Frontal cortex (tissue), 4 donors: ENCODE data around the gene CKB. TPM values are rescaled to one million over a fixed set of nuclear protein-coding genes. Genes with fewer than 3 reads are reported as not detected.
A peak's percentile ranks its signal among the peaks of the same experiment; 100 is the strongest.

Experiments
- DNase-seq, 2 donors: peaks; one replicate each; pipeline ENCODE4 v3.0.0; 2012; ENCODE audit warnings: low spot score in 2 of 2
- FAIRE-seq: peaks from 2 replicates; lab custom pipeline; 2012; peaks lifted over from hg19 to GRCh38; lab: Jason Lieb, UNC
- total RNA-seq: library from RNA; depleted of rRNA; stranded (reverse); fragments of >200 nt; gene quantifications from one replicate; pipeline ENCODE4 v1.2.3, GENCODE V29; 2014
- donor health status: control.
- donor health status: control.
- donor health status: control.

Gene CKB
- total RNA-seq, 1 donor from 2014 or later: 260 TPM

DNA sequence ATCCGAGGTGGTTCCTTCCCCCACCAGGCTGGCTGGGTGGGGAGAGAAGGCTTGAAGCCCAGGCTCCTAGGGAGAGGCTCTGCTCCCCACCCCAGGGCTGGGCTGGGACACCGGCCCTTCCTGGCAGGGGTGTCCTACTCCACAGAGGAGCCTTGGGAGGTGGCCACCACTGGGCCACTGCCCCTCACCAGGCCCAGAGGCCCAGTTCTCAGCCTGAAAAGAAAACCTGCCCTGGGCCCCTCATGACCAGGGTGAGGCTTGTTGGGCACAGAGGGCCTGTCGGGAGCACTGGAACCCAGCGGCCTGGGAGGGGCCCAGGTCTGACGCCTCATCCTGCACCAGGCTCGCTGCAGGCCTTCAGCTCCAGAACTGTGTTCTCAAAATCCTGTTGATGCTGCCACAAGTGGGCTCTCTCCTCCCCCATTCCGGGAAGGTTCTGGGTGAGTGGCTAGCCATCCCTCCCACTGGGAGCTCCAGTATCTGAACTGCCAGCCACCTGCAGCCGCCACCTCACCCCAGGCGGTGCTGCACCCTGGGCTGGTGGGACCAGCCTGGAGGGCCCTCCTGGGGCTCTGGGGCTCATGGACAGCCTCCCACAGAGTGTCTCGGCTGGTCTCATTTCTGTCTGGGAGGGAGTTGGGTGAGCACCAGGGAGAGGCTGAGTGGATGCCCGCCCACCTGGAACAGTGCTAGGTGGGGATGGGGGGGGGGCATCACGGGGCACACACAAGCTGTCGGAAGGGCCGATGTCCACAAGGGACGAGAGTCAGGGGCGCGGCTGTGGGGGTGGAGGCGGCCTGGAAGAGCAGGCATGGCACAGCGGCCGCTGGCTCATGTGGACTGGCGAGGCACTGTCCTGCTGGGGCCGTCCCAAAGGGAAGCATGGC, 28.1 kb upstream of the CKB start:
- no peak for FAIRE-seq

GRCh38 chr14:103549361-103550311, 27.0 kb upstream of the CKB start:
- DNase-seq: peak; percentile 74 to 82
- no peak for FAIRE-seq

More for the DNA sequence above, 28.1 kb upstream of the CKB start:
- no peak for DNase-seq

DNA sequence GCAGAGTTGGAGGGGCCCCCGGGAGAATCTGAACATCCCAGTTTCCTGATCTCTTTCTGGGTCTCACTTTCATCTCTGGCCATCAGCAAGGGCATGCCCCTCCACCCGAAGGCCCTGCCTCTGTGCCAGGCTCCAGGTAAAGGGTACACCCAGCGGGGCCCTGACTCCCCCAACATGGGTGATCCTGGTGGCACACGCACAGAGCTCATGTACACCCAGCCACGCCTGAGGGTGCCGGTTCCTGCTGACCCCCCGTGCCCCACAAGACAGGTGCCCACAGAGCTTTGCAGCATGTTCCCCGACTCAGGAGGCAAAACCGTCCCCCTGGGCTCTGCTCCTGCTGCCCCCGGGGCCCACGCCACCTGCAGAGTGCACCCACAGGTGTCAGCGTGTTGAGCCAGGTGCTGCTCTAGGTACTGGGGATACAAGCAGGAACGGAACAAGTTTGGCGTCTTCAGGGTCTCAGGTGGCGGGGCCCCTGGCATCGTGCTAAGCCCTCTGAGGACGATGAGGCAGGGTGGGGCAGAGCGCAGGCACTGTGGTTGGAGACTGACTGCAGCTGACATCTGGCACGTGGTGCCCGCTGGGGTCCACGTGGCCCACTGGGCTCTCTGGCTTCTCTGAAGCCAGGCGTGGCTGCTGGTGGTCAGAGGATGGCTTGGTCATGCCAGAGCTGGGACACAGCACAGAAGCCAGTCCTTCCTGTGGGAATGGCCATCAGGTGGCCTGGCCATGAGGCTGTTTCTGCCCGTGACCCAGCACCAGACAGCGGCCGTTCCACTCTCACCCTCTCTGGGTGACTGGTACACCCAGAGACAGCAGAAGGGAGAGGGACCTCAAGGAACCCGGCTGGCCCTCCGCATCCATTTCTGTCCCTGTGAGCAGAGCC, 26.1 kb upstream of the CKB start:
- DNase-seq (peak in 1 of 2 donors; percentile 58), FAIRE-seq (no peak)

- FAIRE-seq (no peak), DNase-seq (no peak)
These were observed 25.4 kb upstream of the CKB start for GRCh38 chr14:103547941-103548462.

- DNase-seq (no peak), FAIRE-seq (no peak)
These were observed 24.9 kb upstream of the CKB start for GRCh38 chr14:103547455-103547940.

- DNase-seq: peak; percentile 80 to 87
- FAIRE-seq: no peak
These were observed 24.2 kb upstream of the CKB start for GRCh38 chr14:103546652-103547454.

DNA sequence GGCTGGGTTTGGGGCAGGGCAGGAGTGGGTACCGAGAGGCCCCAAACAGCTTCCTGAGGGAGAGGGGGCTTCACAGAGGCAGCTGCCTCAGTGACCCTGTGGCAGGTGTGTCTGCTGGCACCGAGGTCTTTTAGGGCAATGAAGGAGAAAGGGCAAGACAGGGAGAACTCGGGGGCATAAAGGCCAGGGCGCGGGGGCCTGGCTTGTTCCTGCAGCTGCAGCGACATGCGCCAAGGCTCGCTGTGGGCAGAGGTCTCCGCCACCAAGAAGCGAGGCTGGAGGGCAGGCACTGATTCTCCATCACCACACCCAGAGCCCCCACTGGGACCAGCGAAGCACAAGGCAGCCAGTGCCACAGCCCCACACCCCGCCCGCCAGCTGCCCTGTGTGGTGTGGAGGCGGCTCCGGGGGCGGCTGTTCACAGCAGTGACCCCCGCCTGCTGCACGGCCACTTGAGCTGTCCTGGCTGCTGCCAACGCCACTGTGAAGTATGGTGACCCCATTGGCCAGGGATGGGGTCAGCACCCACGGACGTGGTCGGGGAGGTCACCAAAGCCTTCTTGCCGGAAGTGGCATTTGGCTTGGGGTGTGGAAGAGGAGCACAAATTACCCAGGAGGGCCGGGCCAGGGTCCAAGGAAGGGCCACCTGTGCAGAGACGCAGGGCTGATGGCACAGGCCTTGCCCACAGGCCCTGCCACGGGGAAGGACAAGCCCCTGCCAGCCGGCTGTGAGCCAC, 23.5 kb upstream of the CKB start:
- FAIRE-seq (no peak), DNase-seq (no peak)

DNA sequence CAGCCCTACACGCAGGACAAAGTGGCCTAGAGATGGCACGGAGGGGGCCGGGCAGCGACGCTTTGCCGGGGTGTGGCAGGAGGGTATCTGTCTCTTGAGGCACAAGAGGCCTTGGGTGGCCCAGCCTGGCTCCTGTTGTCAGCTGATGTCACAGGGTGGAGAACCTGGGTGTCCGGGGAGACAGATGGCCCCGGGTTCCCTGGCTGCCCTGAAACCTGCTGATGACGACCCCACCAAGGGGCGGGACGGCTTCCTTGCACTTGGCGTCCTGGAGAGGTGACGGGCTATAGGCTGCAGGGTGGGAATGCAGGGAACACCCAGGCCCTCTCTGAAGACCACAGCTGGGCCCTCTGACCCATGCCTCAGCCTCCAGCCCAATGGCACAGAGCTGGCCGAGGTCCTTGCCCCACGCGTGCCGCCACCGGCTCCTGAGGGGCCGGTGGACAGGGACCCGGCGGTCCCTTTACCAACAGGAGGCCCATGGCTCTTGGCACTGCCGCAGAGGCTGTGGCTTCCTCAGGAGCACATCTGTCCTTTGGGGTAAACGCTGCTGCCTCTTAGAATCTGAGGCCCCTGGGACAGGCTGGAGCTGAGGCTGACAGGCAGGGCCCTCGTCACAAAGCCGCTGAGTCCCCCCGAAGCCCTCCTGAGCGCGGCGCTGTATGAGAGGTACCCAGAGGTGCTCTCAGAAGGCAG, 22.7 kb upstream of the CKB start:
- no peak for FAIRE-seq
- no peak for DNase-seq

GRCh38 chr14:103544388-103545218, 22.0 kb upstream of the CKB start:
- no peak for FAIRE-seq
- DNase-seq: peak; percentile 77 to 78

GRCh38 chr14:103543721-103544387, 21.2 kb upstream of the CKB start:
- DNase-seq (no peak), FAIRE-seq (no peak)

DNA sequence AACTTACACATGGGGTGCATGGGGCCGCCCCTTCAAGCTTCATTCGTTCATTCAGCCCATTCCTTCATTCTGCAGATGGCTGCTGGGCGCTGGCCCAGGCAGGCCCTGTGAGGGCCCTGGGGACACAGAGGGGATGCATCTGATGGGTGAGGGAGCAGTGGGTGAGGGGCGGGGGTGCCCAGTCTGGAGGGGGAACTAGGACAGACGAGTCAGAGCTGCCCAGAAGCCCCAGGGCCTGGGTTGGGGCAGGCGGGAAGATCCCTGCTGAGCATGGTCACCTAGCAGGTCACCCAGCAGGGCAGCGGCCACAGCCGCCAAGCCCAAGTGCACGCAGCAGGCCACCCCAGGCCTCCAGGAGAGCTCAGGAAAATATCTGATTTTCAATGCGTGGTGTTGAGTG, 20.5 kb upstream of the CKB start:
- no peak for DNase-seq
- no peak for FAIRE-seq

DNA sequence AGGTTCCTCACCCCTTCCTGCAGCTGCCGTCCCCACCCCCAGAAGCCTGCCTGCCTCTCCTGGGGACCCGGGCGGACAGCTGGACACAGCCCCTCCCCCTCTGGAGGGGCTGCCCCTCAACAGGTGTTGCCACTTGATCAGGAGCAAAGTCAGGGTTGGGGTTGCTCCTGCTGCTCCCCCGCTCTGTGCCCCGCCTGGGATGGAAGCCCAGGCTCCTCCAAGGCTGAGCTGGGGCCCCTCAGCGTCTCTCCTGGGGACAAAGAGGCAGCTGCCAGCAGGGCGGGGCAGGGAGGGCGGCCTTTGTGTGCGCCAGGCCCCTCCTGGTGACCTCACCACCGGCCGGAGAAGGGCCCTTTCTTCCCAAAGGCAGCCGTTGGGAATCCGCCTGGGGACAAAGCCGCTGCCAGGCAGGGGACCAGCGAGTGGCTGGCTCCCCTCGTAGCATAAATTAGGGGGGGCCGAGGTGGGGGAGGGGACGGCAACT, 20.0 kb upstream of the CKB start:
- no peak for FAIRE-seq
- peak; percentile 84 to 87 for DNase-seq

- DNase-seq (no peak), FAIRE-seq (no peak)
These were observed 19.3 kb upstream of the CKB start for GRCh38 chr14:103541709-103542604.

GRCh38 chr14:103540821-103541708, 18.4 kb upstream of the CKB start:
- DNase-seq: no peak
- FAIRE-seq: no peak
